ENCODE measurements around the gene MYOM3. TPM values are rescaled to one million over a fixed set of nuclear protein-coding genes. Genes with fewer than 3 reads are reported as not detected.

MYOM3 gene
- total and polyA plus RNA-seq, 4 donors = 0.09 to 0.55 (median 0.11) TPM

DNA sequence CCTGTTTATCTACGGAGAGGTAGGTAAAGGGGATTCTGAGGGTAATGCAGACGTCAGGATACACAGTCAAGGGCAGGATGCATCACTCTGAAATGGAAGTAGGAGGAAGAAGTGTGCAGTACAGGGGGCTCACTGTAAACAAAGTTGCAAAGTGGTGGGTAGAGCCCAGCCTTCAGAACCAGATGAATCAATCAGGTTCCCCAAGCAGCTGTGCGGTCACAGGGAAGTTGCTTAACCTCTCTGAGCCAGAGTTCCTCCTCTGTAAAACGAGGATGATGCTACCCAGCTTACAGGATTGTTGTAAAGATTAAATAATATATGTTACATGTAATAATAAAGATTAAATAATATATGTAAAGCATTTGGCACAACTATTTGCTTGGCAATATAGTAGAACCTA lies 13.5 kb upstream of the MYOM3 start:
- H3K4me3 ChIP-seq = no peak overlapping the region
- WGBS, 2 donors = 58 to 64% methylated on average over 4 of the region's 4 CpGs
- H3K9me3 ChIP-seq (ENCODE audit: control insufficient read depth in 4 of 4, insufficient read depth in 3 of 4, low read length in 3 of 4) = peaks cover 0 to 4% (median 3%) of the 10 kb centered on the region in 4 donors
- H3K9ac ChIP-seq (ENCODE audit: insufficient read depth in 1 of 2, low read length in 2 of 2) = no peak overlapping the region
- no peaks in the 10 kb centered on the region for H3K27me3 ChIP-seq (ENCODE audit: control insufficient read depth in 3 of 3, insufficient read depth in 3 of 3, low read length in 2 of 3)
- H3K36me3 ChIP-seq (ENCODE audit: control insufficient read depth in 4 of 4, insufficient read depth in 4 of 4, low read length in 4 of 4) = no peaks in the 10 kb centered on the region
- ATAC-seq (ENCODE audit: insufficient read depth, low FRiP score) (no peak), DNase-seq (no peak)
- peaks cover 0 to 1% (median 0%) of the 10 kb centered on the region in 5 donors for H3K4me1 ChIP-seq (ENCODE audit: control insufficient read depth in 5 of 5, insufficient read depth in 5 of 5, low read length in 5 of 5)
- no peak overlapping the region for H3K27ac ChIP-seq (ENCODE audit: low read depth in 1 of 2, low read length in 1 of 2)
- TF ChIP-seq, protein P1, sequence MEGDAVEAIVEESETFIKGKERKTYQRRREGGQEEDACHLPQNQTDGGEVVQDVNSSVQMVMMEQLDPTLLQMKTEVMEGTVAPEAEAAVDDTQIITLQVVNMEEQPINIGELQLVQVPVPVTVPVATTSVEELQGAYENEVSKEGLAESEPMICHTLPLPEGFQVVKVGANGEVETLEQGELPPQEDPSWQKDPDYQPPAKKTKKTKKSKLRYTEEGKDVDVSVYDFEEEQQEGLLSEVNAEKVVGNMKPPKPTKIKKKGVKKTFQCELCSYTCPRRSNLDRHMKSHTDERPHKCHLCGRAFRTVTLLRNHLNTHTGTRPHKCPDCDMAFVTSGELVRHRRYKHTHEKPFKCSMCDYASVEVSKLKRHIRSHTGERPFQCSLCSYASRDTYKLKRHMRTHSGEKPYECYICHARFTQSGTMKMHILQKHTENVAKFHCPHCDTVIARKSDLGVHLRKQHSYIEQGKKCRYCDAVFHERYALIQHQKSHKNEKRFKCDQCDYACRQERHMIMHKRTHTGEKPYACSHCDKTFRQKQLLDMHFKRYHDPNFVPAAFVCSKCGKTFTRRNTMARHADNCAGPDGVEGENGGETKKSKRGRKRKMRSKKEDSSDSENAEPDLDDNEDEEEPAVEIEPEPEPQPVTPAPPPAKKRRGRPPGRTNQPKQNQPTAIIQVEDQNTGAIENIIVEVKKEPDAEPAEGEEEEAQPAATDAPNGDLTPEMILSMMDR (IDR thresholded peaks at IDR 0.05; ENCODE audit: control extremely low read depth, extremely low read depth) = no peak

DNA sequence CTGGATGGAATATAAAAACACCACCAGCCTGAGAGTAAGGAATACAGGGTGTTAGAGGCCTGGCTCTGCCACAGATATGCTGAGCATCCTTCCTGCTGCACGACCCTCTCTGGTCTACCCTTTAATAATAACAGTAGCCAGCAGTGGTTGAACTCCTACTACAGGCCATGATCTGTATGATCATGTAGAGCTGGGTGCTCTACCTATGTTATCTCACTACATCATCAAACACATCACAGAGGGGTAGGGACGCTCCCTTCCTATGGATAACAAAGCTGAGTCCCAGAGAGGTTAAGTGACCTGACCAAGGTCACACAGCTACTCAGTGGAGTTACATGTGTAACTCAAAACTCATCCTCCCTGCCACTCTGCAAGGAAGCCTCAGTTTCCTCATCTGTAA lies 13.0 kb upstream of the MYOM3 start:
- TF ChIP-seq, protein P1 (IDR thresholded peaks at IDR 0.05; ENCODE audit: control extremely low read depth, extremely low read depth) = no peak
- DNase-seq = no peak
- no peak overlapping the region for H3K4me3 ChIP-seq
- ATAC-seq (ENCODE audit: insufficient read depth, low FRiP score) = no peak
- 63 to 94% methylated on average over 2 of the region's 2 CpGs for WGBS, 2 donors
- peaks cover 0 to 4% (median 0%) of the 10 kb centered on the region in 5 donors for H3K4me1 ChIP-seq (ENCODE audit: control insufficient read depth in 5 of 5, insufficient read depth in 5 of 5, low read length in 5 of 5)
- peaks cover 0 to 1% (median under 1%) of the 10 kb centered on the region in 4 donors for H3K9me3 ChIP-seq (ENCODE audit: control insufficient read depth in 4 of 4, insufficient read depth in 3 of 4, low read length in 3 of 4)
- no peak overlapping the region for H3K27ac ChIP-seq (ENCODE audit: low read depth in 1 of 2, low read length in 1 of 2)
- H3K9ac ChIP-seq (ENCODE audit: insufficient read depth in 1 of 2, low read length in 2 of 2) = no peak overlapping the region
- no peaks in the 10 kb centered on the region for H3K27me3 ChIP-seq (ENCODE audit: control insufficient read depth in 3 of 3, insufficient read depth in 3 of 3, low read length in 2 of 3)
- H3K36me3 ChIP-seq (ENCODE audit: control insufficient read depth in 4 of 4, insufficient read depth in 4 of 4, low read length in 4 of 4) = no peaks in the 10 kb centered on the region

DNA sequence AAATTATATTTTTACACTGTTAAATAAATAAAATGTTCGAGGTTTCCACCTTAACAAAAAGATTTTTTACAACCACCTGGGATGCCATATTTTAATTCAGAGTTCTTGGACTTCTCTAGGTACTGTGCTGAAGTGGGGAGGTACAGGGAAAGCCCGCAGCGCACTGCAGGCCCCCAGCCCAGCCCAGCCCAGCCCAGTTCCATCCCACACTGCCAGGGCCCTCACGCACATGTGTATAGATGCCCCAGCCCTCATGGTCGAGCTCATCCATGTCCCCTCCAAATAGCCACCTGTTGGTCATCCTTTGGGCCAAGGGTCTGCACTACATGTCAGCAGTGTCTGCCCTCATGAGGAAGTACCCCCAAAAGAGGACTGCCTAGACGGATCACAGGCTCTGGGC lies 11.7 kb upstream of the MYOM3 start:
- Histone ChIP-seq H3K36me3 (ENCODE audit: control insufficient read depth in 4 of 4, insufficient read depth in 4 of 4, low read length in 4 of 4) (no peaks in the 10 kb centered on the region), H3K27ac (ENCODE audit: low read depth in 1 of 2, low read length in 1 of 2) (no peak overlapping the region), H3K27me3 (ENCODE audit: control insufficient read depth in 3 of 3, insufficient read depth in 3 of 3, low read length in 2 of 3) (no peaks in the 10 kb centered on the region), H3K9me3 (ENCODE audit: control insufficient read depth in 4 of 4, insufficient read depth in 3 of 4, low read length in 3 of 4) (no peaks in the 10 kb centered on the region), H3K9ac (ENCODE audit: insufficient read depth in 1 of 2, low read length in 2 of 2) (no peak overlapping the region), H3K4me3 (no peak overlapping the region), H3K4me1 (ENCODE audit: control insufficient read depth in 5 of 5, insufficient read depth in 5 of 5, low read length in 5 of 5) (peaks cover 0 to 6% (median 0%) of the 10 kb centered on the region in 5 donors)
- ATAC-seq (ENCODE audit: insufficient read depth, low FRiP score) (no peak), DNase-seq (no peak)
- WGBS, 2 donors = 88 to 93% methylated on average over 6 of the region's 6 CpGs
- TF ChIP-seq, protein P1 (IDR thresholded peaks at IDR 0.05; ENCODE audit: control extremely low read depth, extremely low read depth) = no peak

DNA sequence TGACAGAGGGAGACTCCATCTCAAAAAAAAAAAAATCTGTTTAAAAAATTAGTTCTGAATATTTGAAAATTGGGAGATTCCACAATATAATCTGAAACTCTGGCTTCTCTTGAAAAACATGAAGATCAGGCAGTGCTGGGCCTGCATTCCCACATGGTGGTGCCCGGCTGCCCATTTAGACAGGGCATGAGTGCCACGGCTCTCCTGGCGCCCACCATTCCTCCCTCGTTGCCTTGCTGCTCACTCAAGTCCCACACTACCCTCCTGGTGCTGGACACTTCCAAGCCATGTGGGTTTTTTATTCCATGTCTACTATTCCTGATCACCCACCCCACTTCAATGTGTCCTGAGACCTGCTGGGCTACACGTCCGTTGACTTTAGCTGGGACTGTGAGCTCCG lies 10.8 kb upstream of the MYOM3 start:
- Histone ChIP-seq H3K4me3 (no peak overlapping the region), H3K9ac (ENCODE audit: insufficient read depth in 1 of 2, low read length in 2 of 2) (no peak overlapping the region), H3K4me1 (ENCODE audit: control insufficient read depth in 5 of 5, insufficient read depth in 5 of 5, low read length in 5 of 5) (peaks cover 0 to 6% (median 0%) of the 10 kb centered on the region in 5 donors), H3K36me3 (ENCODE audit: control insufficient read depth in 4 of 4, insufficient read depth in 4 of 4, low read length in 4 of 4) (no peaks in the 10 kb centered on the region), H3K9me3 (ENCODE audit: control insufficient read depth in 4 of 4, insufficient read depth in 3 of 4, low read length in 3 of 4) (no peaks in the 10 kb centered on the region), H3K27ac (ENCODE audit: low read depth in 1 of 2, low read length in 1 of 2) (no peak overlapping the region), H3K27me3 (ENCODE audit: control insufficient read depth in 3 of 3, insufficient read depth in 3 of 3, low read length in 2 of 3) (no peaks in the 10 kb centered on the region)
- no peak for DNase-seq
- no peak for ATAC-seq (ENCODE audit: insufficient read depth, low FRiP score)
- WGBS, 2 donors = 91 to 97% methylated on average over 7 of the region's 7 CpGs
- TF ChIP-seq, protein P1 (IDR thresholded peaks at IDR 0.05; ENCODE audit: control extremely low read depth, extremely low read depth) = no peak
